ENCODE data around the gene MMP14. TPM values are rescaled to one million over a fixed set of nuclear protein-coding genes. Genes with fewer than 3 reads are reported as not detected.
"Not testable (repeated sequence)": the region's sequence is repeated elsewhere in the genome, so short reads cannot be mapped to it uniquely, and the experiment has no call there.

The MMP14 gene
- total RNA-seq = 1 to 10 TPM; 1.1 to 1.8 TPM

DNA sequence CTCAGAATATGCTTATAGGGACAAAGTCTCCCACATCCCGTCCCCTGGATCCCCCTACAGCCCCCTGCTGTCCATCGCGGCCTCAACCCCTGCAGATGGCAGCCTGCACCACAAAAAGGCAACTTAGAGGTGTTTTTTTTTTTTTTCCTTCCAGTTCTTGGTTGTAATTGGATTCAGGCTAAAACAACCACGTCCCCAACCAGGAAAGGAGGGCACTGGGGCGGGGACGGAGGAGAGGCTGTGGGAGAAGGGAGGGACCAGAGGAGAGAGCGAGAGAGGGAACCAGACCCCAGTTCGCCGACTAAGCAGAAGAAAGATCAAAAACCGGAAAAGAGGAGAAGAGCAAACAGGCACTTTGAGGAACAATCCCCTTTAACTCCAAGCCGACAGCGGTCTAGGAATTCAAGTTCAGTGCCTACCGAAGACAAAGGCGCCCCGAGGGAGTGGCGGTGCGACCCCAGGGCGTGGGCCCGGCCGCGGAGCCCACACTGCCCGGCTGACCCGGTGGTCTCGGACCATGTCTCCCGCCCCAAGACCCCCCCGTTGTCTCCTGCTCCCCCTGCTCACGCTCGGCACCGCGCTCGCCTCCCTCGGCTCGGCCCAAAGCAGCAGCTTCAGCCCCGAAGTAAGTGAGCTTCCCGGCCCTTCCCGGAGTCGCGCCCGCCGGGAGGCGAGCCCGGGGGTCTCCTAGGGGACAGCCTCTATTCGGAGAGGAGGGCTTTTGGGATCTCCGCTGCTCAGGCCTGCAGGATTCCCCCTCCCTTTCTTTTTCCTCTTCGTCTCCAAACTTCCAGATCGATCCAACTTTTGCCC lies at the start of gene MMP14:
MMP14 (plus strand) TSS at position 285 of the 813 bp plus-strand sequence; CDS start at position 518, 233 bp downstream.
- Mint-ChIP-seq H3K27ac (peak within 1 kb of the TSS; percentile 73), H3K27me3 (peaks cover 5% of the 10 kb centered on the region), H3K4me3 (peak within 1 kb of the TSS; percentile 80), H3K4me1 (peaks cover 27% of the 10 kb centered on the region), H3K36me3 (peaks cover 17% of the 10 kb centered on the region), H3K9me3 (no peaks in the 10 kb centered on the region)
- DNase-seq = no peak

GRCh38 chr14:22786685-22787084 lies 49.7 kb upstream of the MMP14 start:
- Mint-ChIP-seq H3K4me1 (peaks cover 13% of the 10 kb centered on the region), H3K9me3 (no peaks in the 10 kb centered on the region), H3K36me3 (no peaks in the 10 kb centered on the region), H3K27me3 (no peaks in the 10 kb centered on the region), H3K4me3 (no peak overlapping the region), H3K27ac (no peak overlapping the region)
- no peak for DNase-seq

DNA sequence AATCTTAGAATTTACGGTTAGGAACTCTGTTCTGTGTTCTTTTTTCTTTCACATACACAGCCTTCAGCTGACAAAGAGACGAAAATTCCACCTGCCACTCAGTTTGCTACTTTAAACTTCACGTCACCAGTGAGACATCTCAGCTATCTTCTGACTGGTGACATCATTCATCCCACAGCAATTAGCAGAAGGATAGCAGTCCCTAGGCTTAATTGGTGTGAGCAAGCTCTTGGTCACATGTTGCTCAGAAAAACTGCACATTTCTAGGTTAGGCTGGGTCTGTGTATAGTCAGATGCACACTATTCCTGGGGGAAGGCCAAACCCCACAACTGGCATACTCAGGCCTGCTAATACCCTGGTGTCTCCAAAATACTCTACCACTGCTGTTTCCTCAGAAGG lies 45.1 kb upstream of the MMP14 start:
- H3K4me3 Mint-ChIP-seq = no peak overlapping the region
- peaks cover 4% of the 10 kb centered on the region for H3K27me3 Mint-ChIP-seq
- no peak for DNase-seq
- no peaks in the 10 kb centered on the region for H3K9me3 Mint-ChIP-seq
- no peak overlapping the region for H3K27ac Mint-ChIP-seq
- H3K36me3 Mint-ChIP-seq = no peaks in the 10 kb centered on the region
- peaks cover 13% of the 10 kb centered on the region for H3K4me1 Mint-ChIP-seq

- Mint-ChIP-seq H3K27me3 (peaks cover 4% of the 10 kb centered on the region), H3K9me3 (no peaks in the 10 kb centered on the region), H3K27ac (no peak overlapping the region), H3K4me3 (no peak overlapping the region), H3K36me3 (no peaks in the 10 kb centered on the region), H3K4me1 (peaks cover 13% of the 10 kb centered on the region)
- no peak for DNase-seq
These were observed 44.2 kb upstream of the MMP14 start for GRCh38 chr14:22792158-22792557.

DNA sequence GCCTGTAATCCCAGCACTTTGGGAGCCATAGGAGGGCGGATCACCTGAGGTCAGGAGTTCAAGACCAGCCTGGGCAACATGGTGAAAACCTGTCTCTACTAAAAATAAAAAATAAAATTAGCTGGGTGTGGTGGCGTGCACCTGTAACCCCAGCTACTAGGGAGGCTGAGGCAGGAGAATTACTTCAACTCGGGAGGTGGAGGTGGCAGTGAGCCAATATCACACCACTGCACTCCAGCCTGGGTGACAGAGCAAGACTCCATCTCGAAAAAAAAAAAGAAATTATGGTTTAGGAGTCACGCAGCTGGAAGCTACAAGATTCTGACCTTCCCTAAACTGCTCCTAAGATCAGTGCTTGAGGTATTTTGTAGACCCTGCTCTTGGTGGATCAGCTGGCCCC lies 42.8 kb upstream of the MMP14 start:
- not testable (repeated sequence) for H3K36me3 Mint-ChIP-seq, H3K27ac Mint-ChIP-seq, H3K9me3 Mint-ChIP-seq, H3K4me3 Mint-ChIP-seq, H3K27me3 Mint-ChIP-seq, DNase-seq
- H3K4me1 Mint-ChIP-seq = peaks cover 13% of the 10 kb centered on the region

DNA sequence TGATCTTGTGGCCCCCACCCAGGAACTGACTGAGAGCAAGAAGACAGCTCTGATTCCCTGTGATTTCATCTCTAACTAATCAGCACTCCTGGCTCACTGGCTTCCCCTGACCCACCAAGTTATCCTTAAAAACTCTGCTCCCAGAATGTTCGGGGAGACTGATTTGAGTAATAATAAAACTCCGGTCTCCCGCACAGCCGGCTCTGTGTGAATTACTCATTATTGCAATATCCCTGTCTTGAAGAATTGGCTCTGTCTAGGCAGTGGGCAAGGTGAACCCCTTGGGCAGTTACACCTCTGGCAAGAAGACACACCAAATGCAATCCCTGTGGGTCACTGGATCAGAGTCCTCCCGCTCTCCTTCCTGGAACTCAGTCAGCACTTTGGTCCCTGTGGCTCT lies 42.4 kb upstream of the MMP14 start:
- Mint-ChIP-seq H3K27me3 (peaks cover 7% of the 10 kb centered on the region), H3K27ac (no peak overlapping the region)

DNA sequence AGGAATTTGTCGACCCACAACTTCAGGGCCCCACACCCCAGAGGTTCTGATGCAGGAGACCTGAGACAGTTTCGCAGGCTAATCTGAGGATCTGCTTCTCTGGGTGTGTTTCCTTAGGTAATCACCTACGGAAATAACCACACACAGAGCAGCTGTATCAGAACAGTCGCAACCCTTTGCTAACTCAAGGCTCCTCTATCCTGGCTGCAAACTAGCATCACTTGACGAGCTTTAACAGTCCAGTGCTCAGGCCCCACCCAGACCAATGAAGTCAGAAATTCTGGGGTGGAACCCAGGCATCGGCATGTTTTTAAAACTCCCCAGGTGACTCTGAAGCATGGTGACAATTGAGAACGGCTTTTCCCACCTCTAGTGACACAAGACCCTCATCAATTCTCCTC lies 41.8 kb upstream of the MMP14 start:
- no peak for DNase-seq
- H3K4me1 Mint-ChIP-seq = peaks cover 11% of the 10 kb centered on the region
- H3K9me3 Mint-ChIP-seq = no peaks in the 10 kb centered on the region
- peaks cover 7% of the 10 kb centered on the region for H3K27me3 Mint-ChIP-seq
- H3K4me3 Mint-ChIP-seq = no peak overlapping the region
- no peaks in the 10 kb centered on the region for H3K36me3 Mint-ChIP-seq
- no peak overlapping the region for H3K27ac Mint-ChIP-seq

More for the DNA sequence above, 42.4 kb upstream of the MMP14 start:
- H3K4me3 Mint-ChIP-seq = no peak overlapping the region
- no peaks in the 10 kb centered on the region for H3K9me3 Mint-ChIP-seq
- peaks cover 13% of the 10 kb centered on the region for H3K4me1 Mint-ChIP-seq
- no peak for DNase-seq
- H3K36me3 Mint-ChIP-seq = no peaks in the 10 kb centered on the region

DNA sequence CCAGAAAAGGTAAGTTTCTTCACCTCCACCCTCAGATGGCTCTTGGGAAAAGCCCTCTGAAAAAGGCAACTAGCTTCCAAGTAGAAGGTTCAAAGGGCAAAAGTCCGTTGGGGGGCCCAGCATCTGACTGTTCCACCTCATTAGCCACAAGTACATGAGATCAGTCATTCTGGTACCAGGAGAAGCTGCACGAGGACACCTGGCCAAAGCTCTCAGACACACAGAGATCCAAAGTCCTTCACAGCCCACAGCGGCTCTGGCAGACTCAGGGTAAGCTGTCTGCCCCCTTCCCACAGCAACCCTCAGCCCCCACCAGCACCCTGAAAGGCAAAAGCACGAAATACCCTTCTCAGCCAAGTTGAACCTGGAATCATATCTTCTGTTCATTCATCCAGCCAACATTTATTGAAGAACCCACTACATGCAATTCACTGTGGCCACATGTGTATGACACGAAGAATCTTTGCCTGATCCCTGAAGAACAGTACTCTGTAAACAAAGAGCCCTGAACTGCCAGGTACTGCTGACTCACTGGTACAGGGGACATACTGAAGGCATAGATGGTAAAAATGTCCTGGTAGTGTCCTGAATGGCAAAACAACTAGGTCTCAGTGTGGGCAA lies 40.2 kb upstream of the MMP14 start:
- H3K4me1 Mint-ChIP-seq = peaks cover 2% of the 10 kb centered on the region

DNA sequence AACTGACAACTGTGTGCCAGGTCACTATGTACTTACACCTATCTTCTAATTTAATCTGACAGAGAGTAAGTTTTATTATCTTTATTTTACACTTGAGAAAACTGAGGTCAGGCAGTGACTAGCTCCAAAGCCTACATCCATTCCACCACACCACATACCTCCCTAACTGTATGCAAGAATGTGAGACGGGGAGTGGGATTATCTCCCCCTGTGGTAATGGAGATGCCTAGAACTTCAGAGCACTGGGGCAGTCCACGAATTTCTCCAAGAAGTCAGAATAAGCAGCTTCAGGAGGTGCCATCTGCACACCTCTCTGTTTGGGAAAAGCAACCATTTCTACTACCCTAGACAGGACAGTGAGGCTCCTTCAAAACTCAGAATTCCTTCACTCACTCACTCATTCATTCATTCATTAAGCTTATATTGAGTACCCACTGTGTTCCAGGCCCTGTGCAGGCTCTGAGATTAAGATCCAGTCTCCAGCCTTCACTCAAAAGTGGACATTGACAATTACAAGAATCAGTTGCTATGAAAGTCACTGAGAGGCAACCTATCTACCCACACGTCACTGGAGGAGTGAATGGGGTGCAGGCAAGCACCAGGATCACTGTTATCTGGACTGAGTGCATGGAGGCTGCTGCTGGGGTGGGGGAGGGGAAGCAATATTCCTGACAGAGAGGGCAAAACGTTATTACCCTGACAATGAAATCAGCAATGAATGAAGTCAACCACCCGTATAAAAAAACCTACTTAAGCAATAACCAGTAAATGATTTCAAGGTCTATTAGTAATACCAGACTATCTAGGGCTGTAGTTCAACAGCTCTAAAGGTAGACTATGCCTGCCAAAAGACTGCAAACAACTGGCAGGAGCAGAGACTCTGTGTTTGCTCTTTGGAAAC lies 39.1 kb upstream of the MMP14 start:
- H3K27ac Mint-ChIP-seq = no peak overlapping the region
- DNase-seq = no peak
- peaks cover 20% of the 10 kb centered on the region for H3K27me3 Mint-ChIP-seq
- no peaks in the 10 kb centered on the region for H3K36me3 Mint-ChIP-seq
- H3K4me3 Mint-ChIP-seq = no peak overlapping the region
- H3K4me1 Mint-ChIP-seq = no peaks in the 10 kb centered on the region
- H3K9me3 Mint-ChIP-seq = no peaks in the 10 kb centered on the region

More for the DNA sequence above, 40.2 kb upstream of the MMP14 start:
- Mint-ChIP-seq H3K27me3 (peaks cover 14% of the 10 kb centered on the region), H3K4me3 (no peak overlapping the region), H3K27ac (no peak overlapping the region), H3K36me3 (no peaks in the 10 kb centered on the region), H3K9me3 (no peaks in the 10 kb centered on the region)
- no peak for DNase-seq

GRCh38 chr14:22798528-22798927 lies 37.9 kb upstream of the MMP14 start:
- Mint-ChIP-seq H3K4me1 (no peaks in the 10 kb centered on the region), H3K9me3 (no peaks in the 10 kb centered on the region), H3K27ac (no peak overlapping the region), H3K4me3 (no peak overlapping the region), H3K27me3 (peaks cover 20% of the 10 kb centered on the region), H3K36me3 (no peaks in the 10 kb centered on the region)
- DNase-seq = no peak

DNA sequence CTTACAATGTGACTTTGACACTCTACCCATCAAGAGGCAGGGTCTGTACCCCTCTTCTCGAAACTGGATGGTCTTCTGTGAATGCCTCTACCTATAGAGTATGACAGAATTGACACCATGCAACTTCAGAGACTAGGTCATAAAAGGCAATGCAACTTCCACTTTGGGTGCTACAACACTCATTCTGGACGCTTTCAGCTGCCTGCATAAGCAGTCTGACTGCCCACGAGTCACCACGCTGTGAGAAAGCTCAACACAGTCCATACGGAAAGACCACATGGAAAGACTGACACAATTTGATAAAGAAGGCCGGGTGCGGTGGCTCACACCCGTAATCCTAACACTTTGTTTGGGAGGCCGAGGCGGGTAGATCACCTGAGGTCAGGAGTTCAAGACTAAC lies 36.0 kb upstream of the MMP14 start:
- DNase-seq = no peak
- Mint-ChIP-seq H3K36me3 (no peaks in the 10 kb centered on the region), H3K27me3 (peaks cover 20% of the 10 kb centered on the region), H3K4me1 (no peaks in the 10 kb centered on the region), H3K9me3 (no peaks in the 10 kb centered on the region), H3K4me3 (no peak overlapping the region), H3K27ac (no peak overlapping the region)

DNA sequence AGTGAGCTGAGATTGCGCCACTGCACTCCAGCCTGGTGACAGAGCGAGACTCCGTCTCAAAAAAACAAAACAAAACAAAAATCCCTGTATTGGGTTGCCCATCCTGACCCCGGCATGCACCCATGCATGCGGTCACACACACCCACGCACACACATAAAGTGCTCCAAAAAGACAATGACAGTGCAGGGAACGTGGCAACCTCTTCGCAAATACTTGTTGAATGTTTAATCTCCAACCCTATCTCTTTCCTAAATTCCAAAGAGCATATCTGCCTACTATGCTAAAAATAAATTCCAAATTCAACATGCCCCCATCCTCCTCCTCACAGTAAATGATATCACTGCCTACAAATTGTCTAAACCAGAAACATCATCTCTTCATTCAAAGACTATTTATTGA lies 34.7 kb upstream of the MMP14 start:
- Mint-ChIP-seq H3K27me3 (peaks cover 16% of the 10 kb centered on the region), H3K4me3 (no peak overlapping the region), H3K4me1 (no peaks in the 10 kb centered on the region), H3K27ac (no peak overlapping the region), H3K36me3 (no peaks in the 10 kb centered on the region), H3K9me3 (no peaks in the 10 kb centered on the region)
- DNase-seq = no peak

DNA sequence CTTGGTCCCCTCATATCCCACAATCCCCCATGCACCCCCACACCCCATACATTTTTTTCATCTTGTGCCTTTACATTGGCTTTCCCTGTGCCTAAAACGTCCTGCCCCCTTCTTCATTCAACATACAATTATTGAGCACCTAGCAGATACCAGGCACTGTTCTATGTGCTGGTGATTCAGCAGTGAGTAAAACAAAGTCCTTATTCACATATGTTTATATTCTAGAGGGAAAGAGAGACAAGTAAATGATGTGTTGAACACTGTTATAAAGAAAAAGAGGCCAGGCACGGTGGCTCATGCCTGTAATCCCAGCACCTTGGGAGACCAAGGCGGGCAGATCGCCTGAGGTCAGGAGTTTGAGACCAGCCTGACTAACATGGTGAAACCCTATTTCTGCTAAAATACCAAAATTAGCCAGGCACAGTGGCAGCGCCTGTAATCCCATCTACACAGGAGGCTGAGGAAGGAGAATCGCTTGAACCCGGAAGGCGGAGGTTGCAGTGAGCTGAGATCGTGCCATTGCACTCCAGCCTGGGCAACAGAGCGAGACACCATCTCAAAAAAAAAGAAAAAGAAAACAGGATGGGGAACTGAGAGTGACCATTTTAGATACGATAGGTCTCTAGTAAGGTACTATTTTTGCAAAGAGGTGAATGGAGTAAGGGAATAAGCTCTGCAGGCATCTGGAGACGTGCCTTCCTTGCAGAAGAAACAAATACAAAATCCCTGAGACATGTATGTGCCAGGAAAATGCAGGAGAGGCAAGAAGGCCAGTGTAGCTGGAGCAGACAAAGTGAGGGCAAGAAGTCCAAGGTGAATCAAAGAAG lies 33.3 kb upstream of the MMP14 start:
- Mint-ChIP-seq H3K27ac (no peak overlapping the region), H3K9me3 (no peaks in the 10 kb centered on the region), H3K27me3 (peaks cover 13% of the 10 kb centered on the region)

GRCh38 chr14:22803687-22803974 lies 32.8 kb upstream of the MMP14 start:
- no peak overlapping the region for H3K4me3 Mint-ChIP-seq
- H3K36me3 Mint-ChIP-seq = no peaks in the 10 kb centered on the region
- DNase-seq = no peak
- H3K27me3 Mint-ChIP-seq = peaks cover 13% of the 10 kb centered on the region
- H3K9me3 Mint-ChIP-seq = no peaks in the 10 kb centered on the region
- peak overlapping the region; percentile 10 for H3K27ac Mint-ChIP-seq
- no peaks in the 10 kb centered on the region for H3K4me1 Mint-ChIP-seq

More for the DNA sequence above, 33.3 kb upstream of the MMP14 start:
- Mint-ChIP-seq H3K36me3 (no peaks in the 10 kb centered on the region), H3K4me3 (no peak overlapping the region), H3K4me1 (no peaks in the 10 kb centered on the region)
- DNase-seq = no peak

Data from activated naive CD8-positive, alpha-beta T cell treated with anti-CD3 and anti-CD28 coated beads for 36 hours (primary cell).